G401.6 (cell line): Measurements from ENCODE around the gene GSTT4.
"Not testable (repeated sequence)": the region's sequence is repeated elsewhere in the genome, so short reads cannot be mapped to it uniquely, and the experiment has no call there.

ENCODE experiments used
- FAIRE-seq: peaks from 2 replicates; lab custom pipeline; 2012; peaks lifted over from hg19 to GRCh38; lab: Jason Lieb, UNC

Gene GSTT4

GRCh38 chr22:23986538-23987178 lies 18.6 kb downstream of the GSTT4 start:
- FAIRE-seq = not testable (repeated sequence)

GRCh38 chr22:23986089-23986488 lies 19.2 kb downstream of the GSTT4 start:
- FAIRE-seq = not testable (repeated sequence)

- FAIRE-seq = no peak
These were observed 20.8 kb downstream of the GSTT4 start for GRCh38 chr22:23984430-23984829.

- not testable (repeated sequence) for FAIRE-seq
These were observed 24.7 kb downstream of the GSTT4 start for GRCh38 chr22:23980567-23980966.

- not testable (repeated sequence) for FAIRE-seq
These were observed 25.6 kb downstream of the GSTT4 start, which contains the start of gene GSTT2 for GRCh38 chr22:23979557-23980240. Gene GSTT2 (plus strand): TSS chr22:23980134.

GRCh38 chr22:23977304-23977703 lies 27.9 kb downstream of the GSTT4 start:
- not testable (repeated sequence) for FAIRE-seq

- not testable (repeated sequence) for FAIRE-seq
These were observed 30.4 kb downstream of the GSTT4 start for GRCh38 chr22:23974836-23975352.

GRCh38 chr22:23974345-23974744 lies 30.9 kb downstream of the GSTT4 start, which contains the start of gene DDT:
Gene DDT (minus strand): TSS chr22:23974441. CDS start chr22:23974414, 27 bp downstream.
- FAIRE-seq = not testable (repeated sequence)

GRCh38 chr22:23971927-23972326 lies 33.3 kb downstream of the GSTT4 start:
- not testable (repeated sequence) for FAIRE-seq

GRCh38 chr22:23970816-23971486 lies 34.3 kb downstream of the GSTT4 start:
- FAIRE-seq = no peak

- FAIRE-seq = no peak
These were observed 35.0 kb downstream of the GSTT4 start for GRCh38 chr22:23970201-23970641.

GRCh38 chr22:23969071-23969470 lies 36.2 kb downstream of the GSTT4 start:
- FAIRE-seq = no peak

- FAIRE-seq = not testable (repeated sequence)
These were observed 38.7 kb downstream of the GSTT4 start, which contains the start of gene DDTL for GRCh38 chr22:23966568-23966967. Gene DDTL (plus strand): TSS chr22:23966888. CDS start chr22:23966915, 27 bp downstream.

- not testable (repeated sequence) for FAIRE-seq
These were observed 39.2 kb downstream of the GSTT4 start for GRCh38 chr22:23966094-23966493.

GRCh38 chr22:23961084-23961771 lies 44.0 kb downstream of the GSTT4 start, which contains the start of gene GSTT2B:
Gene GSTT2B (minus strand): TSS chr22:23961195. CDS start chr22:23961131, 64 bp downstream.
- not testable (repeated sequence) for FAIRE-seq

- FAIRE-seq = not testable (repeated sequence)
These were observed 48.9 kb downstream of the GSTT4 start for GRCh38 chr22:23956301-23956900.

GRCh38 chr22:23955886-23956285 lies 49.4 kb downstream of the GSTT4 start:
- FAIRE-seq = not testable (repeated sequence)

GRCh38 chr22:23954991-23955305 lies 50.3 kb downstream of the GSTT4 start:
- FAIRE-seq = not testable (repeated sequence)

GRCh38 chr22:23954193-23954990 lies 50.9 kb downstream of the GSTT4 start:
- not testable (repeated sequence) for FAIRE-seq

GRCh38 chr22:23953485-23953884 lies 51.8 kb downstream of the GSTT4 start:
- FAIRE-seq = not testable (repeated sequence)
